CD4-positive, alpha-beta T cell treated with Interleukin-10 for 1 hour (primary cell): ENCODE measurements around the gene CNTRL.
"Not testable (repeated sequence)": the region's sequence is repeated elsewhere in the genome, so short reads cannot be mapped to it uniquely, and the experiment has no call there.

Experiments
- DNase-seq: peaks from one replicate; pipeline ENCODE4 v3.0.0-alpha.2; 2020

The CNTRL gene

DNA sequence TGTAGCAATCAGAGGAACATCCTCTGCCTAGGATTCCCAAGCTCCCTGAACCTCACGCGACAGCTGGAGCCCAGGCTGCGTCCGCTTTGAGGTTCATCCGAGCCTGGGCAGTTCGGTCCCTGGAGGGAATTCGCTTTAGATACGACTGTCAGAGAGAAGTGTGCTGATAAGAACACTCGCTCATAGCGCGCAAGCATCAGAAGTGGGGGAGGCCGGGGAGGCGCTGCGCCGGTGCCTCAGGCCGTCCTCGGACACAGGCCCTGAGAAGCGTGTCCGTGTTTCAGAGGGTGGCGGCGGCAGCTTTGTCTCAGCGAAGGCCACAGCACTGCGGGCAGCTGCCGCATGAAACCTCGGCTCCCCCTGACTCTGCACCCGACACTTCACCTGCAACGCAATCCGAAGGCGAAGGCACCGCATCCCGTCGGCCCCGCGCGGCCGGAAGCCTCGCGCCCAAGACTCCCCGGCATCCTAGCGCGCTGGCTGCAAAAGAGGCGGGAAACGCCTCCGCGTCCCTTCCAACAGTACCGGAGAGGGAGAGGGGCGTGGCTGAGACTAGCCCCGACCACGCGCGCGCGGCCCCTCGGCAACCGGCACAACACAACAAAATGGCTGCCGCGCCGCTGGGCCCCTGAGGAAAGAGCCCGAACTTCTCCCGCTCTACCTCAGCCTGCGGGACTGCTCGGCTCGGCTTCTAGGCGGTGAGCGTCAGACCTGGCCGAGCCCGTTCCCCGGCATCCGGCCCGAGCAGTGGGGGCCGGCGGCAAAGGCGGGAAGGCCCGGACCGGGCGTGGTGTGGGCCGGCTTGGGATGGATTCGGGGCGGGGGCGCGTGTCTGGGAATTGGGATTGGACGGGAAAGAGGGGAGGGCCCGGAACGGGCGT is at the start of gene CNTRL:
TSS of gene CNTRL (plus strand) at position 586 of the 881 bp plus-strand sequence. CDS start 13,372 bp downstream, outside the sequence.
- DNase-seq: peak; percentile 85

- no peak for DNase-seq
Measured at GRCh38 chr9:121026260-121026691, 48.5 kb upstream of the CNTRL start.

DNA sequence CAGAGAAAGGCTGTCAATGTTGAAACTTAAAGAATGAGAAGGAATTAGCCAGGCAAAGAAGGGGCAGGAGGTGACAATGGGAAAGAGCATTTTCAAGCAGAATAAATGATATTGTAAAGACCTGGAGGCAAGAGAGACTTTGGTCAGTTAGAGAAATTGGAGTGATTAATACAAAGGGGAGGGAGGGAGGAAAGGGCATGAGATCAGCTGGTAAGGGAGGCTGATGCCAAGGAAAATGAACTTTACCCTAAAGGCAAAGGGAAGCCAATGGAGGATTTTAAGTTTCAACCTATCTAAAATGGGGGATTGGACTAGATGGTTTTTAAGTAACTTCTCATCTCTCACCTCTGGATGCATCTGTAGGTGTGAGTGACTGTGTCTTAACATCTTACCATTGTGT is 48.0 kb upstream of the CNTRL start:
- no peak for DNase-seq

DNA sequence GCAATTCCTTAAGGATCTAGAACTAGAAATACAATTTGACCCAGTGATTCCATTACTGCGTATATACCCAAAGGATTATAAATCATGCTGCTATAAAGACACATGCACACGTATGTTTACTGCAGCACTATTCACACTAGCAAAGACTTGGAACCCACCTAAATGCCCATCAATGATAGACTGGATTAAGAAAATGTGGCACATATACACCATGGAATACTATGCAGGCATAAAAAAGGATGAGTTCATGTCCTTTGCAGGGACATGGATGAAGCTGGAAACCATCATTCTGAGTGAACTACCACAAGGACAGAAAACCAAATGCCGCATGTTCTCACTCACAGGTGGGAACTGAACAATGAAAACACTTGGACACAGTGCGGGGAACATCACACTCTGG is 46.5 kb upstream of the CNTRL start:
- DNase-seq: not testable (repeated sequence)

GRCh38 chr9:121029469-121029868 is 45.3 kb upstream of the CNTRL start:
- no peak for DNase-seq

GRCh38 chr9:121034529-121034928 is 40.2 kb upstream of the CNTRL start:
- DNase-seq: no peak

- not testable (repeated sequence) for DNase-seq
Measured at GRCh38 chr9:121035717-121036116, 39.0 kb upstream of the CNTRL start.

DNA sequence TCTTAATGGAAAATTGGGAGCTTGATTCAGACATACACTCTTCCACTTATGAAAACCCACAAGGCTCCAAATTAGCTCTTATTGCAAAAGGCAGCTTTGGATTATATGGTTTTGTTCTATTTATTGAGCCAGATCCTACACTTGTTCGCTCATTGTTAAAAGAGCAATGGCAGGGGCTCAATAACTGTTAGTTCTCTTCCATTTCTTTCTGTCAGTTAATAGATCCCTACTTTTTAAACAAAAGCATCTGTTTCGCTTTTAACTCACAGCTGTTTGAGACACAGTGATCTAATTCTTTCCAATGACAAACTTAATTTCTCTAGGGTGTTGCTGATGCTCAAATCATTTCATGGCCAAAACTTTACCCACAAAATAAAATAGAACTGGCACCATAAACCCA is 36.4 kb upstream of the CNTRL start:
- no peak for DNase-seq

DNA sequence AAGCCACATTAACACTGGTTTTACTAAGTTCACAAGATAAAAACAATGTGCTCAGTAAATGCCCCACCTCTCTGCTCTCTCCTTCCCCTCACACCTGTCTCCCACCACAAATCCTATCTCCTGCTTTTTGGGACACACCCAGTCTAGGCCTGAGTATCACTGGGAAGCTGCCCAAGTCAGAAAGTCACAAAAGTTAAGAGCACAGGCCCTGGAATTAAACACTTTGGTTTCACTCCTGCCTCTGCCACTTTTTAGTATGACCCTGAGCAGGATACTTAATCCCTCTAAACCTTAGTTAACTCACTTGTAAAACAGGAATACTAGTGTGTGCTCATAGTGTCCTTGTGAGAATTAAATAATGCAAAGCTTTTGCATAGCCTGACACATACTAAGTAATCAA is 36.0 kb upstream of the CNTRL start:
- DNase-seq: no peak

DNA sequence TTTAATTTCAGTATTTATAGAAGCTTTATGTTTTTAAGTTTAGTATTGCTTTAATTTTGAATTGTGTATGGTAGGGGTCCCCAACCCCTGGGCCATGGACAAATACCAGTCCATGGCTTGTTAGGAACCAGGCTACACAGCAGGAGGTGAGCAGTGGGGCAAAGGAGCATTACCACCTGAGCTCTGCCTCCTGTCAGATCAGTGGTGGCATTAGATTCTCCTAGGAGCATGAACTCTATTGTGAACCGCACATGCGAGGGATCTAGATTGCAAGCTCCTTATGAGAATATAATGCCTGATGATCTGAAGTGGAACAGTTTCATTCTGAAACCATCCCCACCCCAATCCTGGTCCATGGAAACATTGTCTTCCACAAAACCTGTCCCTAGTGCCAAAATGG is 26.6 kb upstream of the CNTRL start:
- no peak for DNase-seq

DNA sequence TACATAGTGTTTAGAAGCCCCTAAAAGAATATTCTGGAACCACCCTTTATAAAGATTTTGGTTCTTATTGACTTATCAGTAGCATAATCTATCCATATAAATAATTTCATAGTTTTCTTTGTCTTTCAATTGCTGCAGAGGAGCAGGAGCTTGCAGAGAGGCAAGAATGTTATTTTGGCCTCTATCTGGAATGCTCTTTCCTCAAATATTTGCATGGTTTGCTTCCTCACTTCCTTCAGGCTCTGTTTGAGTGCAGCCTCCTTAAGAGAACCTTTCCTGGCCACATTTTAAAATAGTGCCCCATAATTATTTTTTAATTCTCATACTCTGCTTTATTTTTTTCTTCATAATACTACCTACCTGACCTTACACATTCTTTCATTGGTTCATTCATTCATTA is 26.1 kb upstream of the CNTRL start:
- DNase-seq: no peak

DNA sequence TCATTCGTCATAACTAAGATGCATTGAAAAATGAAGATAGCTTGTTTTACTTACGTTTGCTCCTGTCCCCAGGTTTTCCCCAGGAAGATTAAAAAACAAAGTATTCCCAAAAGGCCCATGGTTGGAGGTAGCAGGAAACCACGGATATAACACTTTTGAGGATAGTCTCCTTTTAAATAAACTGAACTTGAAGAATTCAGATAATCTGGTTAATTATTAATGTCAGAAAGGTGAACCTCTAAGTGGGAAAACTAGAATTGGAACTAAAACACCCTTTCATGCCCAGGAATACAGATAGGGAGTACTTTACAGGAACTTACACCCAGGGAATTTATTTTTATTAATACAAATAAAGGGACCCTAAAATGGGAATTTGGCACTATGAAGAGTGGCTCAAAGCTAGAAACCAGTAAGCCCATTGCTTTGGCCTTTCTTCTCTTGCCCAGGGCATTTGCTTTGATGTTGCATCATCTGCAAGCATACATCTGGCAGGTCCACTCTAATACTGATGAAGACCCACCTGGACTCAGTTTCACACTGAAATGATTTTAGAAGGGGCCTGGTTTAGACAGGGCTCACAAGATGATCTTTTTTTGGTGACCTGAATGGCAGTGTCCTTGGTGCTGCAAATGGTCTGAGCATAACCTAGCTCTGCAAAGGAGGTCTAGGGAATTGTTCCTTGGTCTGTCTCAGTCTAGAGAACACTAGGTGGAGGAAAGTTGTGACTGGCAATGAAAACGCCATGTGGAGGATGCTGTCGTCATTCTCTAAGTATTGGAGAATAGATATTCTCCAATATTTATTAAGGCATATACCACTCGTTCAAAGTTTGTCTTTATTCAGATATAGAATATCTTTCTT is 24.4 kb upstream of the CNTRL start, which contains the start of gene C5:
TSS of gene C5 (minus strand) at position 148 of the 861 bp plus-strand sequence. CDS start at position 119, 29 bp downstream.
- DNase-seq: no peak

GRCh38 chr9:121053544-121053943 is 21.2 kb upstream of the CNTRL start:
- no peak for DNase-seq

DNA sequence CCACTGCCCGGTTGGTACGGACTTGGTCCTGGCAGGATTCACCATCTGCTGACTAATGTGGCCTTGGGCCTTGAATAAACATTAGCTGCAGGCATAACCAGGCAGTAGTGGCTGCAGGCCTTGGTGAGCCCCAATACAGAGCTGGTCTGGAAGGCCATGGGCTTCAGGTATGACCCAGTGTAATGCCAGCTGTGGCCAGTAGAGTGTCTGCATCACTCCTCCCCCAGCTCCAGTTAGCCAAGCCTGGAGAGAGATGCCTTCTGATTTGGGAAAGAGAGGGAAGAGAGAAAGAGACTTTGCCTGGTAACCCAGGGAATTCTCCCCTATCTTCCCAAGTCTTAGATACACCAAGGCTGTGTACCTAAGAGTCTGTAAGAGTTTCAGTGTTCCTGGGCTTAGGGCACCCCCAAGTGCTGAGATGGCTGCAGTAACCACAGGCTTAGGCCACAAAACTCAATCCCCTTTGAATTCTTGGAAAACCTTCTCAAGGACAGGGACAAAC is 19.1 kb upstream of the CNTRL start:
- no peak for DNase-seq

DNA sequence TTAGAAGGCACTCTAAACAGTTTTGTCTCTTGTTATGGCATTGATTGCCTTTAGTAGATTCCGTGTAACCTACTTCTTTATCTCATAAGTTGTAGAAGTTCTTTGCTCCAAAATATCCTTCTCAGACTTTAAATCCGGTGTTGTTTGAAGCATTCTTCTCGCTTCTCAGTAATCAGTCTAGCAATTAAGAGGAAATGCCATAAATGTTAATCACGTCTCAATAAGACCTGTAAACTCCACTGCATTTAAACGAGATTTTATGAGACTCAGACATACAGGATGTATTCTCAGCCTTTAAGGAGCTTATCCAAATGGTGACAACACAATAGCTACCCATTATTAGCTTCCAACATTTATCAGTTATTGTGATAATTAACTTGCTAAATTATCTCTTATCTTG is 16.9 kb upstream of the CNTRL start:
- DNase-seq: no peak

GRCh38 chr9:121059513-121059912 is 15.2 kb upstream of the CNTRL start:
- no peak for DNase-seq

DNA sequence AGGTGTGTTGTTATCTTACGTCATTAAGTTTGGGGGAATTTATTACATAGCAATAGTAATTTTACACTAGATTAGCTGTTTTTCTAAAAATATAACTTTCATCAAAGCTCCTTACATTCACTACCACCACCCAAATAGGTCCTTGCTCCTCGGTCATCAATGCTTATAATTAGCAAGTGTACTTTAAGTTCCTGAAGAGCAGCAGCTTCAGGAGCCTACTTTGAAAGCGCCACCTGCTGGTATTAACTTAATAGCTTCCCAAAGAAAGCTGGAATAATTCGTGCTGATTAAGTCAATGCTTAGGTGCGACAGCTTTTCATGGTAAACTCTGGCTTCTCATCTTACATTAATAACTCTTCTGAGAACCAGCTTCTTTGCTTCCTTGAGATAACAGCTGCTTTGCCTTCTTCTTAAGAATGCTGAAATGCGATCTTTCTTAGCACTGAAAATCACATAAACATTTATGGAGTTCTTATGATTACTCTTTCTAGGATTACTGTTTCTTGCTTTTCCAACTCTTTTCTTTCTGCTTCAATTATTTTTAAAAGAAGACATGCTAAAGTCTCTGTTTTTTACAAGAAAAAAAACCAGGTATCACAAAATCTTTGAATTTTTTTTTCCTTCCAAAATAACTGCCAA is 14.6 kb upstream of the CNTRL start:
- peak; percentile 72 for DNase-seq

- no peak for DNase-seq
Measured at GRCh38 chr9:121066850-121067249, 7.9 kb upstream of the CNTRL start.

DNA sequence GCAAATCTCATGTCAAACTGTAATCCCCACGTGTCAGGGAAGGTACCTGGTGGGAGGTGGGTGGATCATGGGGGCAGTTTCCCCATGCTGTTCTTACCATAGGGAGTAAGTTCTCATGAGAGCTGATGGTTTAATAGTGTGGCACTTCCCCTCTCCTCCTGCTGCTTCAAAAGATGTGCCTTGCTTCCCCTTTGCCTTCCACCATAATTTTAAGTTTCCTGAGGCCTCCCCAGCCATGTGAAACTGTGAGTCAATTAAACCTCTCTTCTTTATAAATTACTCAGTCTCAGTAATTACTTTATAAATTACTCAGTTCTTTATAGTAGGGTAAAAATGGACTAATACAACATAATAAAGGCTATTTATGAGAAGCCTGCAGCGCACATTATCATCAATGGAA is 7.1 kb upstream of the CNTRL start:
- DNase-seq: no peak

GRCh38 chr9:121069396-121069795 is 5.4 kb upstream of the CNTRL start:
- DNase-seq: no peak

- no peak for DNase-seq
Measured at GRCh38 chr9:121071370-121071755, 3.4 kb upstream of the CNTRL start.

DNA sequence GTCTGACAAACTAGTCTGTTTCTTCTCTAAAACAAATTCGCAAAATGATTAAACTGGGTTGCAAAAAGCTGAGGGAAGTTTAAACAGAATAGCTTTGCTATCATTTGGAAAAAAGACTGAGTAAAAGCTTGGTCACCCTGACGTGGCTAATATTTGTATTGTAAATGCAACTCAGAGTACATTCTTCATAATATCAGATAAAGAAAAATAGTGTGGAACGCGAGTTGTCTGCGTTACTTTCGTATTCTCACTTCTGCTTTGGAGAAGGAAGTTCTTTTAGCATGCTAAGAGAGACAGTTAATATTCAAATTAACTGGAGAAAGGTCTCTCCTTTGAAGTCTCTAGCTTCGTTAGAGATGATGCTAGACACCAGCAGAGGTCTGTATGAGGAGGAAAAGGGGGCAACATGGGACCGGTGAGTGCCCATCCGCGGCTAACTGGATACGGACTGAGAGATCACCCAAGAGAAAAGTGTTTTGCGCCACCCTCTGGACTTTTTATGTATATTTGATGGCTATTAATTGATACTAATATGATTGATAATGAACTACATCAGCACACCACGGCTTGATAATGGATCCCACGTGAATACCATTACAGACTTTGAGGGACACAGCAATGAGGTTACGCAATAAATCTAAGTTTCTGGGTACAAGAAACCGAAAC is 2.9 kb upstream of the CNTRL start:
- DNase-seq: peak; percentile 67
